ENCODE results near the gene WFS1.

WFS1 gene

GRCh38 chr4:6259886-6260285 is 9.8 kb upstream of the WFS1 start:
- no peak overlapping the region for H3K4me3 ChIP-seq (replicated peaks; ENCODE audit: low read depth, low read length)
- no peak for DNase-seq (ENCODE audit: extremely low read depth, low read depth)
- TF ChIP-seq CTCF (IDR thresholded peaks at IDR 0.05; ENCODE audit: low read depth, low read length, missing control alignments), result no peak

- no peak for TF ChIP-seq CTCF (IDR thresholded peaks at IDR 0.05; ENCODE audit: low read depth, low read length, missing control alignments)
- no peak for DNase-seq (ENCODE audit: extremely low read depth, low read depth)
- no peak overlapping the region for H3K4me3 ChIP-seq (replicated peaks; ENCODE audit: low read depth, low read length)
These were observed 7.5 kb upstream of the WFS1 start for GRCh38 chr4:6262176-6262575.

GRCh38 chr4:6262847-6263487 is 6.7 kb upstream of the WFS1 start:
- no peak for DNase-seq (ENCODE audit: extremely low read depth, low read depth)
- no peak overlapping the region for H3K4me3 ChIP-seq (replicated peaks; ENCODE audit: low read depth, low read length)
- TF ChIP-seq CTCF (IDR thresholded peaks at IDR 0.05; ENCODE audit: low read depth, low read length, missing control alignments), result no peak

- DNase-seq (ENCODE audit: extremely low read depth, low read depth), result no peak
- no peak for TF ChIP-seq CTCF (IDR thresholded peaks at IDR 0.05; ENCODE audit: low read depth, low read length, missing control alignments)
- H3K4me3 ChIP-seq (replicated peaks; ENCODE audit: low read depth, low read length), result no peak overlapping the region
These were observed 6.0 kb upstream of the WFS1 start for GRCh38 chr4:6263526-6264224.

GRCh38 chr4:6264225-6264540 is 5.5 kb upstream of the WFS1 start:
- no peak for DNase-seq (ENCODE audit: extremely low read depth, low read depth)
- TF ChIP-seq CTCF (IDR thresholded peaks at IDR 0.05; ENCODE audit: low read depth, low read length, missing control alignments), result peak; percentile 64
- no peak overlapping the region for H3K4me3 ChIP-seq (replicated peaks; ENCODE audit: low read depth, low read length)

- H3K4me3 ChIP-seq (replicated peaks; ENCODE audit: low read depth, low read length), result no peak overlapping the region
- no peak for DNase-seq (ENCODE audit: extremely low read depth, low read depth)
- no peak for TF ChIP-seq CTCF (IDR thresholded peaks at IDR 0.05; ENCODE audit: low read depth, low read length, missing control alignments)
These were observed 4.1 kb upstream of the WFS1 start for GRCh38 chr4:6265546-6265945.

Data from HFF-Myc (cell line).